HG02642 (cell line): ENCODE results near the gene CENPB.
"Not testable (repeated sequence)": the region's sequence is repeated elsewhere in the genome, so short reads cannot be mapped to it uniquely, and the experiment has no call there.

ENCODE experiments used
- ATAC-seq: cut with Tn5 transposase; IDR thresholded peaks from one replicate; pipeline ENCODE4 v1.9.1; 2021; ENCODE audit warnings: mild to moderate bottlenecking; ENCODE audit not compliant: unreplicated experiment, poor library complexity

CENPB gene

DNA sequence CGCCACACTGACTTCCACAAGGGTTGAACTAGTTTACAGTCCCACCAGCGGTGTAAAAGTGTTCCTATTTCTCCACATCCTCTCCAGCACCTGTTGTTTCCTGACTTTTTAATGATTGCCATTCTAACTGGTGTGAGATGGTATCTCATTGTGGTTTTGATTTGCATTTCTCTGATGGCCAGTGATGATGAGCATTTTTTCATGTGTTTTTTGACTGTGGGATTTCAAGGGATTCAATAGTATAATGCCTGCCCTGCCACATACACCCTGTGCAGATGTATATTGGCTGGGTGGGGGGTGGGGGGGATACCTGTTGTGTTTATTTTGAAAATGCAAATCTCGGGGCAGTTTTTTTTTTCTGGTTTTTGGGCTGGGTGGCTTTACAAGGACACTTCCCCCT, 7.6 kb upstream of the CENPB start:
- not testable (repeated sequence) for ATAC-seq

DNA sequence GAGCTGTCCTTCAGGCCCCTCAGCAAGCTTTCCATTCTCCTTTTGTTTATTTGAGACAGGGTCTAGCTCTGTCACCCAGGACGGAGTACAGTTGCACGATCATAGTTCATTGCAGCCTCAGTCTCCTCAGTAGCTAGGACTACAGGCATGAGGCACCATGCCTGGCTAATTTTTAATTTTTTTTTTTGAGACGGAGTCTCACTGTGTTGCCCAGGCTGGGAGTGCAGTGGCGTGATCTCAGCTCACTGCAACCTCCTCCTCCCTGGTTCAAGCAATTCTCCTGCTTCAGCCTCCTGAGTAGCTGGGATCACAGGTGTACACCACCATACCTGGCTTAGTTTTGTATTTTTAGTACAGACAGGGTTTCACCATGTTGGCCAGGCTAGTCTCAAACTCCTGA, 2.7 kb upstream of the CENPB start:
- ATAC-seq: not testable (repeated sequence)

- no peak for ATAC-seq
These were observed 2.2 kb upstream of the CENPB start for GRCh38 chr20:3788685-3789155.

- no peak for ATAC-seq
These were observed 929 bp upstream of the CENPB start for GRCh38 chr20:3787324-3788014.

DNA sequence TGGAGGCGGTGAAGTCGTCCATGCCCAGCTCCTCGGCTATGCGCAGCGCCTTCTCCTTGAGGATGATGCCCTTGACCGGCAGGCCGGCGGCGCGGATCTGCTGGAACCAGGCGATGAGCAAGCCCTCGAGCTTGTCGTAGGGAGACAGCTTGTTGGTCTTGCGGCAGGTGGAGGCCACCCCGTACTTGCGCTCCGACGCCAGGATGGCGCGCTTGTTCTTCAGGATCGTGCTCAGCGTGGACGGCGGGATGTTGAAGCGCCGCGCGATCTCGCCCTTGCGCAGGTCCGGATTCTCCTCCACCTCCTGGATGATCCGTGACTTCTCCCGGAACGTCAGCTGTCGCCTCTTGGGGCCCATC, 435 bp downstream of the CENPB start:
- peak; percentile 19 for ATAC-seq

DNA sequence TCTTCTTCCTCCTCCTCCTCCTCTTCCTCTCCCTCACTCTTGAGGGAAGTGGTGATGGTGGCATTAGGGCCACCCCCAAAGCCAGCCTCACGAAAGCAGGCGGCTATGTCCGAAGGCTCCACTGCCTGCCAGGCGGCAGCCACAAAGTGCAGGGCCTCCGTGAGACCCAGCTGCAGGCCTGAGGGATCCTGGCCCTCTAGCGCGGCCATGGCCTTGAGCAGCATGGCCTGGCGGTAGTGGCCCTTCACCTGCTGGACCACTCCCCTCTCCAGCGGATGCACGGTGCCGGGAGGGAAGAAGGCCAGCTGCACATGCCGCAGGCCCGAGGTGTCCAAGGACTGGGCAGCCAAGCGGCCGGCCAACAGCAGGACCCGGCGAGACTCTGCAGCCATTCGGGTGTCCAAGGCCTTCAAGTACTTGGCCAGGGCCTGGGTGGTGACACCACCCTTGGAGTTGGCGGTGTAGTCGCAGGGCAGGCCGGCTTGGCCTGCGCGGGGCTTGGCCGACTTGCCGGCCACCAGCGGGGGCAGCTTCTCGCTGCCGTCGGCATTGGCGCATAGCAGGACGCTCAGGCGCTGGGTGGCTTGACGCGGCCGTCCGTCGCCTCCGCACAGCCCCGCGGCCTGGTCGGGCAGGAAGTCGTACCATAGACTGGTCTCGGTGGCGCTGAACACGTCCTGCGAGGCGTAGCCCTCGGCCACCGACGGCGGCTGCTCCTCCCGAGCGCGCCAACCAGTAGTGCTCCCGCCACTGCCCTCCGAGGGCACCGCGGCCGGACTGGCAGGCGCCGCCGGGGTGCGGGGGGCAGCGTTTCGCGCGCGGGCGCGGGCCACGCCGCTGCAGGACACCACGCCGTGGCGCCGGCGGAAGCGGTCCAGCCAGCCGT, 1.1 kb downstream of the CENPB start:
- no peak for ATAC-seq

DNA sequence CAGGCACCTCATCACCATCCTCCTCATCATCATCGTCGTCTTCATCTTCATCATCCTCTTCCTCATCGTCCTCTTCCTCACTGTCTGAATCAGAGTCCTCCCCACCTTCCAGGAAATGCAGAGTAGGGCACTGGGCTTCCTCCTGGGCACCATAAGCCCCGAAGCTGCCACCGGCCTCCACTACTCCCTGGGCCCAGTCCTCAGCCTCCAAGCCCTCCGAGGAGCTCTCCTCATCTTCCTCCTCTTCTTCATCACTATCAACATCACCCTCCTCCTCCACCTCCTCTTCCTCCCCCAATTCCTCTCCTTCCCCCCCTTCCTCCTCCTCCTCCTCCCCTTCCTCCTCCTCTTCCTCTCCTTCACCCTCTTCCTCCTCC, 1.7 kb downstream of the CENPB start:
- no peak for ATAC-seq

DNA sequence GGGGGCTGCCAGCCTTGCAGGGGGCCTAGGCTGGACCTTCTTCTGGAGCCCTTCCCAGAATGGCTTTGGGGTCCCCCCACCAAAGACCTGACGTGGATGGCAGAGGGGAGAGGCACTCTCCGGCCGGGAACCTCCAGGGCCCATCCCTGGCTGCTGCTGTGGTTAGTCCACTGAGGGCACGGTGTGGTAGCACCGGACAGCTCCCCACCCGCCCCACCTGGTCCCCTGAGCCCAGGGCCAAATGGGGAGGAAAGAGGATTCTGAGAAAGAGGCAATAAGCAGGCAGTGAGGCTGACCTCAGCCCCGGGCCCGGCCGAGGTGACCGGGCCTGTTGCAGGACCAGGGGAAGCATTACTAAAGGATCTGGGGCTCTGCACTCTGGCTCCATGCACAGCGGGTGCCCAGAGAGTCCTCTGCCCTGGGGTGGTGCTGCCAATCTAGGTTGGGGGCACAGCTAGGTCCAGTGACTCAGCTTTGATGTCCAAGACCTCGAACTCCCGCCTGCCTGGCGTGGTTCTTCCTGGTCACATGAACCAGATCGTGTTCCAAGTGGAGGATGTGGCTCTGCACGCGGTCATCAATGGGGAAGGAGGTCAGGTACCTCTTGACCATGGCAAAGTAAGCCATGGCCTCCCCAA, 2.2 kb downstream of the CENPB start:
- no peak for ATAC-seq

- ATAC-seq: no peak
These were observed 2.9 kb downstream of the CENPB start for GRCh38 chr20:3783511-3784195.

GRCh38 chr20:3783068-3783489, 3.5 kb downstream of the CENPB start:
- ATAC-seq: no peak

DNA sequence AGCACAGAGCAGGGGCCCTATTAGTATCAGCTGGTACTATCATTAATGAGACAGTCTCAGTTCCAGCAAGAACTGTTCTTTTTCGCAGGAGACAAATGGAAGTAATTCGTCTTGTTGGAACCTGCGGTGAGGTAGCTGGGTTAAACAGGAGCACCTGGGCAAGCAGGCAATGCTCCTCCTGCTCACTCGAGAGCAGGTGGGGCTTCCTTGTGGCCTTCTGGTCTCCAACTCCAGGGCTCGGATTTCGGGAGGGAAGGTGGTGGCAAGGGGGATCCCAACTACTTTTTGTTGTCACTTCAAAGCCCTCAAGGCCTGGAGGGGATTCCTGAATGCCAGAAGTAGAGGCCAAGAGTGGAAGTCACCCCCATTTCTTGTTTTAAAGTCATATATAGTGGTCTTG, 3.9 kb downstream of the CENPB start:
- no peak for ATAC-seq

DNA sequence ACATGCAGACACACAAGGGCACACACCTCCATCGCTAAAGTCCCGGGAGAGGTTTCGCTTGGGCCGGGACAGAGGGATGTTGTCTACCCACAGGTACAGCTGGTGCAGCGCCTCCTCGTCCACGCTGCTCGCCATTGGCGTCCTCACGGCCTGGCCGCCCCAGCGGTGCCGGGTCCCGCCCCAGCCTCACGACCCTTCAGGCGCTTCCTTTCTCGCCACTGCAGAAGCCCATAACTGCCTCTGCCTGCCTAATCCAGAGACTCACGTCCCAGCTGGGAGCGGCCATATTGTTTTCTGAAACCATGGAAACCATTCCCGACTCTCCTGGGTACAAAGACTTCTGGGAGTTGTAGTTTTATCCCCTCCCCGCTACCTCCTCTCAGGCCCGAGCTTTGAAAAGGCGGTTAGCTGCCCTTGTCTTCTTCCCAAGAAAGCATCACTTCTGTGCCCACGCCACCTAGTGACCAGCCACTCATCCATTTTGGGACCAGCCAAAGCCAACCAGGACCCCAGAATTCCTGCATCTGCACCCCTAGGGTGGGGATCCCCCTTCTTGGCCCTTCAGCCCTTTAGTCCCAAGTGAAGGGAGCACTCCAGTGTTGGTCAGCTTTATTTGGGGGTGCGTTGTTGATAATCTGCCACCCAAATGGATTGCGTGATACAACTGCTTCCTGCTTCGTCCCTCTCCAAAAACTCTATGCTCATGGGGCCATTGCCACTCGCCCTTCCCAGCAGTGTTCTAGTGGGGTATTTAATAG, 5.2 kb downstream of the CENPB start, which contains the start of gene SPEF1:
SPEF1 (minus strand) TSS at position 296 of the 758 bp plus-strand sequence; CDS start at position 135, 161 bp downstream.
- peak; percentile 53 for ATAC-seq

DNA sequence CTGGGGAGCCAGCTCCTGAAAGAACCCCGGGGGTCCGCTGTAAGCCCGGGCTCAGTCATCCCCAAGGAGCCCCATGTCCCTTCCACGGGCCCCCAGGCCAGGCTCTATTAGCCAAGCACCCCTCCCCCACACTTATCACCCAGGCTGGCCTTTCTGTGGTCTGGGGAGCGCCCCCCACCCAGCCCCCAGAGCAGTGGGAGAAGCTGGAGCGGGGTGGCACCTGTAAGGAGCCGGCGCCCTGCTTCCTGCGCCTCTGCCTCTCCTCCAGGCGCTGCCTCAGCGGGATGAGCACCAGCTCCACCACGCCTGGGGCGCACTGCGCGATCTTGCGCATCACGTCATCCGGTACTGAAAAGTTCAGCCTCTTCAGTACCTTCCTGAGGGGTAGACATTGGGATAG, 7.6 kb downstream of the CENPB start:
- no peak for ATAC-seq

GRCh38 chr20:3777716-3778629, 8.6 kb downstream of the CENPB start:
- no peak for ATAC-seq

DNA sequence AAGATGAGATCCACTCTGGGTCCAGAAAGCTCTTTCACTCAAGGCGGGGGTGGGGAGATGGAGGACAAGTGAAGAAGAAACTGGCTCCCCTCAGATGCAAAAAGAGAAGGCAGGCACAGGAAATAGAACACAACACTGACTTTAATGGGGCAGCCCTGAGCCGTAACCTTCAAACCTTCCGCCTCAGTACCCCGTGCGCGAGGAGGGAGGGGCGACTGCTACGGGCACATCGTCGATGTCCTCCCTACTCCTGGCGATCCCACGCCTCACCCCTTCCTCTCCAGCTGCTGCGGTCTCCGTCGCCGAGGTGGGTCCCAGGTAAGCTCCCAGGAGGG, 9.2 kb downstream of the CENPB start:
- ATAC-seq: no peak

DNA sequence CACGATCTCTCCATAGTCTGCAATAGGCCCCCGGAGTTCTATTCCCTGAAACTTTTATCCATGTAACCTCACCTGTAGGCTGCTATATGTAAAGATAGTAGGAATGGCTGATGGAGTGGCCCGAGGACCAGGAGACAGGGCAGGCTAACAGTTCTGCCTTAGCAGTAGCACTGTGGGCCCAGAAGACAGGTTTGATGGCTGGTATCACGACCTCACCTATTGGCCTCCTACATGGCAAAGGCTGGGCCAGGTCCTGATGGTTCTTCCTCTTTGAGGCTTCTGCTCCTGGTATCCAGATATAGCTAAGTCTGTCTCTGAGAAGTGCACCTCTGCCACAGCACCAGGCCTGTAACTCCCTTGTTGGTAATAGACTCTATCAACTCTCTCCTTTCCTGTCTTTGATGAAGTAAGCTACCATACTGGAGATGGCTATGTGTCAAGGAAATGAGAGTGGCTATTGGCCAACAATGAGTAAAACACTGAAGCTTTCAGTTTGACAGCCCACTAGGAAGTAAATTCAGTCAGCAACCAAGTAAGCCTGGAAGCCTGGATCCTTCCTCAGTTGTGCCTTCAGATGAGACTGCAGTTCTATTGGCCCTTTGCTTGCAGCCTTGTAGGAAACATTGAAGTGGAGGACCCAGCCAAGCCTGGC, 11.0 kb downstream of the CENPB start:
- ATAC-seq: no peak

GRCh38 chr20:3771552-3772058, 14.9 kb downstream of the CENPB start:
- no peak for ATAC-seq
